ENCODE measurements around the gene BCR.

Gene BCR

GRCh38 chr22:23250785-23251363 is 70.6 kb downstream of the BCR start:
- TF ChIP-seq CTCF (IDR thresholded peaks at IDR 0.05; ENCODE audit: low read depth, low read length, poor library complexity, severe bottlenecking) (no peak), EZH2phosphoT487 (IDR thresholded peaks at IDR 0.05; ENCODE audit: borderline replicate concordance, low read length) (no peak)
- Histone ChIP-seq H3K4me2 (ENCODE audit: low read length) (no peak overlapping the region), H3K27me3 (ENCODE audit: control insufficient read depth, low read length) (no peaks in the 10 kb centered on the region), H4K20me1 (ENCODE audit: control insufficient read depth, insufficient read depth, low read depth, low read length) (peaks cover 25% of the 10 kb centered on the region), H3K9me3 (ENCODE audit: control insufficient read depth, insufficient read depth, low read length) (no peaks in the 10 kb centered on the region), H3K4me3 (ENCODE audit: low read length) (no peak overlapping the region), H3K27ac (ENCODE audit: low read depth, low read length) (no peak overlapping the region), H3K4me1 (ENCODE audit: control insufficient read depth, low read length) (peaks cover 60% of the 10 kb centered on the region), H3K79me2 (ENCODE audit: control insufficient read depth, low read length) (peaks cover 87% of the 10 kb centered on the region), H3F3A (ENCODE audit: control insufficient read depth, insufficient read depth) (peaks cover 4% of the 10 kb centered on the region; the same call in 1 of the 2 replicates), H3K9me2 (replicated peaks; ENCODE audit: control insufficient read depth, low read length) (no peaks in the 10 kb centered on the region), H3K36me3 (ENCODE audit: control insufficient read depth, low read length) (peaks cover 32% of the 10 kb centered on the region)

- Histone ChIP-seq H3F3A (ENCODE audit: control insufficient read depth, insufficient read depth) (peaks cover 4% of the 10 kb centered on the region; the same call in 1 of the 2 replicates), H3K36me3 (ENCODE audit: control insufficient read depth, low read length) (peaks cover 34% of the 10 kb centered on the region), H3K4me3 (ENCODE audit: low read length) (no peak overlapping the region), H3K4me2 (ENCODE audit: low read length) (no peak overlapping the region), H3K79me2 (ENCODE audit: control insufficient read depth, low read length) (peaks cover 86% of the 10 kb centered on the region), H3K9me3 (ENCODE audit: control insufficient read depth, insufficient read depth, low read length) (no peaks in the 10 kb centered on the region), H4K20me1 (ENCODE audit: control insufficient read depth, insufficient read depth, low read depth, low read length) (peaks cover 21% of the 10 kb centered on the region), H3K27ac (ENCODE audit: low read depth, low read length) (no peak overlapping the region), H3K4me1 (ENCODE audit: control insufficient read depth, low read length) (peaks cover 55% of the 10 kb centered on the region), H3K27me3 (ENCODE audit: control insufficient read depth, low read length) (no peaks in the 10 kb centered on the region), H3K9me2 (replicated peaks; ENCODE audit: control insufficient read depth, low read length) (no peaks in the 10 kb centered on the region)
- TF ChIP-seq CTCF (IDR thresholded peaks at IDR 0.05; ENCODE audit: low read depth, low read length, poor library complexity, severe bottlenecking) = no peak
- TF ChIP-seq EZH2phosphoT487 (IDR thresholded peaks at IDR 0.05; ENCODE audit: borderline replicate concordance, low read length) = no peak
These were observed 71.3 kb downstream of the BCR start for GRCh38 chr22:23251445-23252093.

GRCh38 chr22:23253475-23254055 is 73.3 kb downstream of the BCR start:
- no peak for TF ChIP-seq EZH2phosphoT487 (IDR thresholded peaks at IDR 0.05; ENCODE audit: borderline replicate concordance, low read length)
- TF ChIP-seq CTCF (IDR thresholded peaks at IDR 0.05; ENCODE audit: low read depth, low read length, poor library complexity, severe bottlenecking) = no peak
- Histone ChIP-seq H3K4me1 (ENCODE audit: control insufficient read depth, low read length) (peaks cover 35% of the 10 kb centered on the region), H3K36me3 (ENCODE audit: control insufficient read depth, low read length) (peaks cover 53% of the 10 kb centered on the region), H3K27me3 (ENCODE audit: control insufficient read depth, low read length) (no peaks in the 10 kb centered on the region), H3K79me2 (ENCODE audit: control insufficient read depth, low read length) (peaks cover 83% of the 10 kb centered on the region), H3K4me2 (ENCODE audit: low read length) (no peak overlapping the region), H3K27ac (ENCODE audit: low read depth, low read length) (no peak overlapping the region), H3K9me2 (replicated peaks; ENCODE audit: control insufficient read depth, low read length) (no peaks in the 10 kb centered on the region), H3K4me3 (ENCODE audit: low read length) (no peak overlapping the region), H3F3A (ENCODE audit: control insufficient read depth, insufficient read depth) (peaks cover 4% of the 10 kb centered on the region; the same call in 1 of the 2 replicates), H4K20me1 (ENCODE audit: control insufficient read depth, insufficient read depth, low read depth, low read length) (peaks cover 12% of the 10 kb centered on the region; the same call in 1 of the 2 replicates), H3K9me3 (ENCODE audit: control insufficient read depth, insufficient read depth, low read length) (no peaks in the 10 kb centered on the region)

All from DOHH2 (cell line).